Sigmoid colon (tissue), 7 donors: ENCODE data around the gene PPP1R15A. TPM values are rescaled to one million over a fixed set of nuclear protein-coding genes. Genes with fewer than 3 reads are reported as not detected.
"Not testable (repeated sequence)": the region's sequence is repeated elsewhere in the genome, so short reads cannot be mapped to it uniquely, and the experiment has no call there.

ENCODE experiments used
- DNase-seq: peaks from one replicate; pipeline ENCODE4 v3.0.0-alpha.2; 2019
- H3K27ac ChIP-seq, 4 donors: fragments of 200-600 bp; sonication (generic); one replicate each; pipeline ENCODE4 v1.5.1; 2016 to 2019; ENCODE audit warnings: mild to moderate bottlenecking in 1 of 4
- H3K27me3 ChIP-seq, 3 donors: fragments of 200-600 bp; sonication (generic); one replicate each; pipeline ENCODE4 v1.5.1; 2019; ENCODE audit warnings: mild to moderate bottlenecking in 1 of 3
- H3K36me3 ChIP-seq, 4 donors: fragments of 200-600 bp; sonication (generic); one replicate each; pipeline ENCODE4 v1.5.1; 2016 to 2019
- H3K4me1 ChIP-seq, 4 donors: fragments of 200-600 bp; sonication (generic); one replicate each; pipeline ENCODE4 v1.5.1; 2017 to 2019
- H3K4me3 ChIP-seq, 4 donors: fragments of 200-600 bp; sonication (generic); one replicate each; pipeline ENCODE4 v1.5.1; 2017 to 2019; ENCODE audit warnings: mild to moderate bottlenecking in 2 of 4, moderate library complexity in 1 of 4
- H3K9me3 ChIP-seq, 4 donors: fragments of 200-600 bp in 3 of 4; sonication (generic) in 3 of 4; one replicate each; pipeline versions ENCODE4 v1.5.1 to v1.6.1; 2013 to 2019
- EP300 ChIP-seq, 4 donors: sonication (generic); formaldehyde crosslinking; IDR thresholded peaks; one replicate each; pipeline ENCODE4 v1.6.1; 2017; ENCODE audit warnings: antibody characterized with exemption in 4 of 4
- POLR2A ChIP-seq, 2 donors: fragments of 450-650 bp; IDR thresholded peaks; one replicate each; pipeline ENCODE4 v1.6.1; 2016; ENCODE audit warnings: antibody characterized with exemption in 2 of 2, mild to moderate bottlenecking in 2 of 2, moderate library complexity in 2 of 2
- POLR2AphosphoS5 ChIP-seq, 4 donors: sonication (generic); formaldehyde crosslinking; IDR thresholded peaks; one replicate each; pipeline ENCODE4 v1.6.1; 2017; ENCODE audit warnings: antibody characterized with exemption in 4 of 4
- WGBS, 2 donors: extraction: QIAGEN DNeasy Blood & Tissue Kit; methylation state at CpG; one replicate each; pipeline ENCODE4 v1.1.7; 2013; 5-methylcytosine and 5-hydroxymethylcytosine counted together
- intact Hi-C: fragments of 100-400 bp; cut with DNase I; formaldehyde crosslinking; loops from one replicate; pipeline ENCODE4 v1.15.1; 2023
- polyA plus RNA-seq, 3 donors: library from polyadenylated mRNA; stranded (reverse); fragments of 200-250 nt; gene quantifications; one replicate each; pipeline ENCODE4 v1.2.3, GENCODE V29; 2013
- total RNA-seq, 4 donors: library from RNA; depleted of rRNA; stranded (reverse); fragments of >200 nt; gene quantifications; one replicate each; pipeline ENCODE4 v1.1.0, GENCODE V29; 2016
- TF ChIP-seq, protein P1 (sequence below), 4 experiments: fragments of 450-650 bp in 3 of 4; fragments of 200-600 bp in 1 of 4; IDR thresholded peaks; one replicate each; pipeline ENCODE4 v1.5.1; 2016 to 2019; ENCODE audit warnings: antibody characterized with exemption in 4 of 4, mild to moderate bottlenecking in 3 of 4, moderate library complexity in 2 of 4
- donor health status: healthy with polysubstance abuse.
- donor health status: Bipolar disorder and iron deficiency.
- donor health status: healthy.

PPP1R15A gene
- total and polyA plus RNA-seq, 7 donors = 22.1 to 69.8 (median 43.2) TPM

DNA sequence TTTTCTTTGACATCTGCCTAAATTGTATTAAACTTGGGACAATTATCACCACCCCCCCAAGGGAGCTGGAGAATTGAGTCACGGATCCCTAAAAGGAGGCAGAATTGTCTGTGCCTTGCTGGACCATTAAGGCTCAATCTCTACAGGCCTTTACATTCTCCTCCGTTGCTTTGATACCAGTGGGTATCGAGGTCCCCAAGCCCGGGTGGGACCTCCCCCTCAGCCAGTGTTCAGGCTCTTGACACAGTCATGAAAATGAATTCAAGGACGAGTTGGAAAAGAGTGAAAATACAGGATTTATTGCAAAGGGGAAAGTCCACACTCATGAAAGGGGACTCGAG lies 5.6 kb downstream of the PPP1R15A start:
- intact Hi-C loops = loop anchor here (10.0 kb wide), 1 partner anchor 553 kb away; the partner anchor contains the start of gene EMP3
- H3K4me3 ChIP-seq = no peak overlapping the region
- no peak for TF ChIP-seq POLR2A (IDR thresholded peaks at IDR 0.05)
- TF ChIP-seq, protein P1, sequence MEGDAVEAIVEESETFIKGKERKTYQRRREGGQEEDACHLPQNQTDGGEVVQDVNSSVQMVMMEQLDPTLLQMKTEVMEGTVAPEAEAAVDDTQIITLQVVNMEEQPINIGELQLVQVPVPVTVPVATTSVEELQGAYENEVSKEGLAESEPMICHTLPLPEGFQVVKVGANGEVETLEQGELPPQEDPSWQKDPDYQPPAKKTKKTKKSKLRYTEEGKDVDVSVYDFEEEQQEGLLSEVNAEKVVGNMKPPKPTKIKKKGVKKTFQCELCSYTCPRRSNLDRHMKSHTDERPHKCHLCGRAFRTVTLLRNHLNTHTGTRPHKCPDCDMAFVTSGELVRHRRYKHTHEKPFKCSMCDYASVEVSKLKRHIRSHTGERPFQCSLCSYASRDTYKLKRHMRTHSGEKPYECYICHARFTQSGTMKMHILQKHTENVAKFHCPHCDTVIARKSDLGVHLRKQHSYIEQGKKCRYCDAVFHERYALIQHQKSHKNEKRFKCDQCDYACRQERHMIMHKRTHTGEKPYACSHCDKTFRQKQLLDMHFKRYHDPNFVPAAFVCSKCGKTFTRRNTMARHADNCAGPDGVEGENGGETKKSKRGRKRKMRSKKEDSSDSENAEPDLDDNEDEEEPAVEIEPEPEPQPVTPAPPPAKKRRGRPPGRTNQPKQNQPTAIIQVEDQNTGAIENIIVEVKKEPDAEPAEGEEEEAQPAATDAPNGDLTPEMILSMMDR (IDR thresholded peaks at IDR 0.05) = no peak
- no peak for TF ChIP-seq EP300 (IDR thresholded peaks at IDR 0.05)
- TF ChIP-seq POLR2AphosphoS5 (IDR thresholded peaks at IDR 0.05) = no peak
- peak overlapping the region in 3 of 4 donors; percentile 29 to 43 (median 39) for H3K27ac ChIP-seq
- peaks cover 5 to 47% (median 15%) of the 10 kb centered on the region in 4 donors for H3K36me3 ChIP-seq
- H3K4me1 ChIP-seq = peaks cover 0 to 41% (median 38%) of the 10 kb centered on the region in 4 donors
- no peak for DNase-seq
- 85 to 89% methylated on average over 6 of the region's 6 CpGs for WGBS, 2 donors
- H3K27me3 ChIP-seq = no peaks in the 10 kb centered on the region
- no peaks in the 10 kb centered on the region for H3K9me3 ChIP-seq

DNA sequence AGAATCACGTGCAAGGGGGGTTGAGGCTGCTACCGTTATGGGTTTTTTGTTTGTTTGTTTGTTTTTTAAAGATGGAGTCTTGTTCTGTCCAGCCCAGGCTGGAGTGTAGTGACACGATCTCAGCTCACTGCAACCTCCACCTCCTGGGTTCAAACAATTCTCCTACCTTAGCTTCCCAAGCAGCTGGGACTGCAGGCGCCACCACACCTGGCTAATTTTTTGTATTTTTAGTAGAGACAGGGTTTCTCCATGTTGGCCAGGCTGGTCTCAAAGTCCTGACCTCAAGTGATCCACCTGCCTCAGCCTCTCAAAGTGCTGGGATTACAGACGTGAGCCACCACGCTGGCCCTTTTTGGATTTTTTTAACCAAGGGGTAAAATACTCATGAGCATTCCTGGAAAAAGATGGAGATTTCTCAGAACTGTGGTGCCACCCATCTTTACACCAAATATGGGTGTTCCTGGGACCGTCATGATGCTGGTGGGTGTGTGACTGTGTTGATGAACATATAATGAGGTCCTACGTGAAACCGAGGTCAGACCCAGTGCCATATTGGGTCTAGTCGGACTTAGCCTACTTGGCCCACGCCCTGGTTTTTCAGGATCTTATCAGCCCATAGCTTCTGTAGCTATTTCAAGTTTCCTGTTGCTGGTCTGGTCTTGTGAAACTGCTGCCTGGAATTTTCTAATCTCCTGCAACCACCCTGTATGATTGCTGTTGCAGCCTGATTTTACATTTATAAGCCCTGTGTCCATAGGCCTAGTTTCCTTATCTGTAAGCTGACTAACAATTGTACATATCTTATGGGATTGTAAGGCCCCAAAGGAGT lies 6.2 kb downstream of the PPP1R15A start:
- Histone ChIP-seq H3K4me3 (no peak overlapping the region), H3K36me3 (peaks cover 5 to 47% (median 15%) of the 10 kb centered on the region in 4 donors), H3K27ac (peak overlapping the region; percentile 29 to 45 (median 41)), H3K4me1 (peaks cover 0 to 39% (median 36%) of the 10 kb centered on the region in 4 donors), H3K9me3 (no peaks in the 10 kb centered on the region), H3K27me3 (no peaks in the 10 kb centered on the region)
- 80 to 82% methylated on average over 11 of the region's 11 CpGs for WGBS, 2 donors
- peak in 1 of 4 donors; percentile 11 for TF ChIP-seq POLR2AphosphoS5 (IDR thresholded peaks at IDR 0.05)
- TF ChIP-seq, protein P1 (IDR thresholded peaks at IDR 0.05) = no peak
- no peak for DNase-seq
- intact Hi-C loops = loop anchor here (10.0 kb wide), 1 partner anchor 554 kb away; the partner anchor contains the start of gene EMP3

DNA sequence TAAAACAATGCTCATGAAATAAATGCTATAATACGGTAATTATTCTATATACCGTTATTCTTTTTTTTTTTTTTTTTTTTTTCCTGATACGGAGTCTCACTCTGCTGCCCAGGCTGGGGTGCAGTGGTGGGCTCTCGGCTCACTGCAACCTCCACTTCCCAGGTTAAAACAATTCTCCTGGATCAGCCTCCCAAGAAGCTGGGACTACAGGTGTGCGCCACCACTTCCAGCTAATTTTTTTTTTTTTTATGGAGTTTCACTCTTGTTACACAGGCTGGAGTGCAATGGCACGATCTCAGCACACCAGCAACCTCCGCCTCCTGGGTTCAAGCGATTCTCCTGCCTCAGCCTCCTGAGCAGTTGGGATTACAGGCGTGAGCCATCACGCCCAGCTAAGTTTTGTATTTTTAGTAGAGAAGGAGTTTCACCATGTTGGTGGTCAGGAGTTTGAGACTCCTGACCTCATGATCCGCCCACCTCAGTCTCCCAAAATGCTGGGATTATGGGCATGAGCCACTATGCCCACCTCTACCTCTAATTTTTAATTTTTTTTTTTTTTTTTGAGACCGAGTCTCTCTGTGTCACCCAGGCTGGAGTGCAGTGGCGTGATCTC lies 6.9 kb downstream of the PPP1R15A start:
- intact Hi-C loops = loop anchor here (10.0 kb wide), 1 partner anchor 554 kb away; the partner anchor contains the start of gene EMP3
- Histone ChIP-seq H3K36me3 (peaks cover 3 to 40% (median 11%) of the 10 kb centered on the region in 4 donors), H3K27ac (peak overlapping the region in 3 of 4 donors; percentile 39 to 45 (median 43)), H3K9me3 (no peaks in the 10 kb centered on the region), H3K4me3 (no peak overlapping the region), H3K27me3 (no peaks in the 10 kb centered on the region), H3K4me1 (peaks cover 0 to 31% (median 29%) of the 10 kb centered on the region in 4 donors)
- TF ChIP-seq EP300 (IDR thresholded peaks at IDR 0.05) = no peak
- TF ChIP-seq, protein P1 (IDR thresholded peaks at IDR 0.05) = no peak
- no peak for TF ChIP-seq POLR2A (IDR thresholded peaks at IDR 0.05)
- TF ChIP-seq POLR2AphosphoS5 (IDR thresholded peaks at IDR 0.05) = no peak
- no peak for DNase-seq
- WGBS, 2 donors = 94 to 97% methylated on average over 13 of the region's 13 CpGs

DNA sequence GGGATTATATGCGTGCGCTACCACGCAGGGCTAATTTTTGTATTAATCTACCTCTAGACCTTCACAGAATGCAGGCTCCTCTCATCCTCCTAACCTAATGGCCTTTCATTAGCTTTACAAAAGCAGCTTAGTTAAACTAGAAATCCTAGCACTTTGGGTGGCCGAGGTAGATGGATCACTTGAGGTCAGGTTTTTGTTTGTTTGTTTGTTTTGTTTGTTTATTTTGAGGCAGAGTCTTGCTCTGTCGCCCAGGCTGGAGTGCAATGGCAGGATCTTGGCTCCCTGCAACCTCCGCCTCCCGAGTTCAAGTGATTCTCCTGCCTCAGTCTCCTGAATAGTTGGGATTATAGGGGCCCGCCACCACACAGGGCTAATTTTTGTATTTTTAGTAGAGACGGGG lies 7.5 kb downstream of the PPP1R15A start:
- intact Hi-C loops = loop anchor here (10.0 kb wide), 1 partner anchor 555 kb away; the partner anchor contains the start of gene EMP3
- Histone ChIP-seq H3K4me1 (peaks cover 0 to 26% (median 24%) of the 10 kb centered on the region in 4 donors), H3K36me3 (peaks cover 0 to 34% (median 6%) of the 10 kb centered on the region in 4 donors), H3K27ac (peak overlapping the region in 2 of 4 donors; percentile 24 to 43)
- DNase-seq, H3K4me3 ChIP-seq, H3K27me3 ChIP-seq, H3K9me3 ChIP-seq: not testable (repeated sequence)
- 93 to 94% methylated on average over 9 of the region's 9 CpGs for WGBS, 2 donors
